Caki2 (cell line): ENCODE measurements around the gene TCF12. TPM values are rescaled to one million over a fixed set of nuclear protein-coding genes. Genes with fewer than 3 reads are reported as not detected.
"Not testable (repeated sequence)": the region's sequence is repeated elsewhere in the genome, so short reads cannot be mapped to it uniquely, and the experiment has no call there.

Source experiments
- DNase-seq: peaks from one replicate; pipeline ENCODE4 v3.0.0-alpha.2; 2015; ENCODE audit warnings: low read depth
- in situ Hi-C: cut with HindIII; loops from 2 replicates; pipeline ENCODE4 v1.10.0; 2016; ENCODE audit warnings: low sequenced_read_pairs, low pct_unique_long_range_greater_than_20kb, mixed read lengths
- total RNA-seq: library from RNA; depleted of rRNA; stranded (reverse); fragments of >200 nt; shearing (Covaris generic); gene quantifications from 2 replicates; pipeline ENCODE4 v1.2.3, GENCODE V29; 2014; ENCODE audit warnings: low replicate concordance

TCF12 gene
- total RNA-seq, 1 experiment from 2014 or later, result 61.2 TPM

GRCh38 chr15:56936929-56937328, 18.5 kb downstream of the TCF12 start:
- in situ Hi-C loops, result no loop called here
- DNase-seq, result no peak

- no peak for DNase-seq
- in situ Hi-C loops, result no loop called here
Observed at GRCh38 chr15:56939257-56939656, 20.8 kb downstream of the TCF12 start.

- no peak for DNase-seq
- in situ Hi-C loops, result no loop called here
Observed at GRCh38 chr15:56940388-56940787, 21.9 kb downstream of the TCF12 start.

GRCh38 chr15:56942118-56942517, 23.7 kb downstream of the TCF12 start:
- in situ Hi-C loops, result no loop called here
- no peak for DNase-seq

- in situ Hi-C loops, result no loop called here
- DNase-seq, result no peak
Observed at GRCh38 chr15:56943403-56943802, 25.0 kb downstream of the TCF12 start.

GRCh38 chr15:56944485-56944884, 26.0 kb downstream of the TCF12 start:
- no peak for DNase-seq
- in situ Hi-C loops, result no loop called here

GRCh38 chr15:56946150-56946549, 27.7 kb downstream of the TCF12 start:
- in situ Hi-C loops, result no loop called here
- DNase-seq, result no peak

- no peak for DNase-seq
- in situ Hi-C loops, result no loop called here
Observed at GRCh38 chr15:56948000-56948763, 29.7 kb downstream of the TCF12 start.

- in situ Hi-C loops, result no loop called here
- no peak for DNase-seq
Observed at GRCh38 chr15:56948764-56949101, 30.3 kb downstream of the TCF12 start.

- in situ Hi-C loops, result no loop called here
- no peak for DNase-seq
Observed at GRCh38 chr15:56950979-56951378, 32.5 kb downstream of the TCF12 start.

GRCh38 chr15:56953790-56954189, 35.3 kb downstream of the TCF12 start:
- in situ Hi-C loops, result no loop called here
- DNase-seq, result no peak

- in situ Hi-C loops, DNase-seq: not testable (repeated sequence)
Observed at GRCh38 chr15:56955011-56955410, 36.6 kb downstream of the TCF12 start.

GRCh38 chr15:56956538-56956937, 38.1 kb downstream of the TCF12 start:
- in situ Hi-C loops, result no loop called here
- no peak for DNase-seq

- peak; percentile 8 for DNase-seq
Observed at GRCh38 chr15:56957812-56958406, 39.5 kb downstream of the TCF12 start.

GRCh38 chr15:56959318-56959648, 40.8 kb downstream of the TCF12 start:
- DNase-seq, result no peak
- in situ Hi-C loops, result no loop called here

More at GRCh38 chr15:56957812-56958406, 39.5 kb downstream of the TCF12 start:
- in situ Hi-C loops, result no loop called here

GRCh38 chr15:56960116-56960515, 41.7 kb downstream of the TCF12 start:
- DNase-seq, result no peak
- in situ Hi-C loops, result no loop called here

GRCh38 chr15:56963126-56963525, 44.7 kb downstream of the TCF12 start:
- in situ Hi-C loops, result no loop called here
- DNase-seq, result no peak

- in situ Hi-C loops, result no loop called here
- DNase-seq, result no peak
Observed at GRCh38 chr15:56963710-56964109, 45.3 kb downstream of the TCF12 start.

GRCh38 chr15:56964182-56964581, 45.7 kb downstream of the TCF12 start:
- DNase-seq, result no peak
- in situ Hi-C loops, result no loop called here
